GM18498 (cell line): ENCODE results near the gene ZNRF2.
"Not testable (repeated sequence)": the region's sequence is repeated elsewhere in the genome, so short reads cannot be mapped to it uniquely, and the experiment has no call there.

Source experiments
- ATAC-seq: cut with Tn5 transposase; IDR thresholded peaks from one replicate; pipeline ENCODE4 v1.9.1; 2021; ENCODE audit warnings: mild to moderate bottlenecking, moderate library complexity; ENCODE audit not compliant: unreplicated experiment

ZNRF2 gene

DNA sequence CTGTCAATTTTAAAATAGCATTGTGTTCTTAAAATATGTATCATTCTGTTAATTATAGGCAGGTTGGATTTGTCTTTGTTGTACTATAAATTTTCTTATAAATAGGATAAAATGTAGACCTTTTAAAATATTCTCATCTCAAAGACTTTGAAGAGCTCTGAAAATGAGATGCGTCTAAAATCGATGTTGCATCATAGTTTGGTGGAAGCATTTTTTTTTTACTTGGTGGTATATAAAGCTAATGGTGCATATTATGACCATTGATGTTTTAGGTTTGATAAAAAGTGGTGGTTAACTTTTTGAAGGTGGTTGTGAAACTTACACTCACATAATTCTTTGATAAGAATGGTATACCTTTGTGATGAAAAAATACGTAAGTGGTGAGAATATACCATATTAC lies 69.1 kb downstream of the ZNRF2 start:
- no peak for ATAC-seq

DNA sequence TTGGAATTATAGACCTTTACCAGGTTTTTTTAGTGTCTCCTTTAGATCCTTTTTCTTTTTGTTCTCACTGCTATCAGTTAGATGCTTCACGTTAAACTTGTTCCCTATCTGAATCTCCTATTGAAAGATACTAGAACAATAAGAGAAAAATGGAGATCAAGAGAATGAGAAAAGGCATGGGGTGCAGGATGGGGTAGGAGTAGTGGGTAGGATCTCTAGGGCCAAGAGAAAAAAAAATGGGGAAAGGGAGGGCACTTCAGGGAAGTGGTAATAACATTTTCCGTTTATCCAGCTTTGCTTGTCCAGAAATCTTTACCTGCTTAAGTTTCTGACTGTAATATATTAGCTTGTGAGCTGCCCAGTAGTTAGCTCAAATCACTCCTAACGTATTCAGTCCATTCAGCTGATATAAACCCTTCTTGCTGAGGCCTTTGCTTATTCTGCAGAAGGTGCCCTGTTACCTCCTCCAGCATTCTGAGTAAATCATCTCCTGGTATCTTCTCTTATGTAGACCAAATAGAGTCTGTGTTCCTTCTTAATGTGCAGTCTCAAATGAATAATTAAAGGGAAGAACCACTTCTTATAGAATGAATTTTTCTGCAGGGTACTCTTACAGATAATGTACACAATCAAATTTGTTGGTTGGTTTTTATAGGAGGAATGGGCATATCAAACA lies 69.7 kb downstream of the ZNRF2 start:
- no peak for ATAC-seq

- ATAC-seq, result no peak
These were observed 70.4 kb downstream of the ZNRF2 start for GRCh38 chr7:30354791-30355190.

GRCh38 chr7:30359957-30360356 lies 75.6 kb downstream of the ZNRF2 start:
- no peak for ATAC-seq

DNA sequence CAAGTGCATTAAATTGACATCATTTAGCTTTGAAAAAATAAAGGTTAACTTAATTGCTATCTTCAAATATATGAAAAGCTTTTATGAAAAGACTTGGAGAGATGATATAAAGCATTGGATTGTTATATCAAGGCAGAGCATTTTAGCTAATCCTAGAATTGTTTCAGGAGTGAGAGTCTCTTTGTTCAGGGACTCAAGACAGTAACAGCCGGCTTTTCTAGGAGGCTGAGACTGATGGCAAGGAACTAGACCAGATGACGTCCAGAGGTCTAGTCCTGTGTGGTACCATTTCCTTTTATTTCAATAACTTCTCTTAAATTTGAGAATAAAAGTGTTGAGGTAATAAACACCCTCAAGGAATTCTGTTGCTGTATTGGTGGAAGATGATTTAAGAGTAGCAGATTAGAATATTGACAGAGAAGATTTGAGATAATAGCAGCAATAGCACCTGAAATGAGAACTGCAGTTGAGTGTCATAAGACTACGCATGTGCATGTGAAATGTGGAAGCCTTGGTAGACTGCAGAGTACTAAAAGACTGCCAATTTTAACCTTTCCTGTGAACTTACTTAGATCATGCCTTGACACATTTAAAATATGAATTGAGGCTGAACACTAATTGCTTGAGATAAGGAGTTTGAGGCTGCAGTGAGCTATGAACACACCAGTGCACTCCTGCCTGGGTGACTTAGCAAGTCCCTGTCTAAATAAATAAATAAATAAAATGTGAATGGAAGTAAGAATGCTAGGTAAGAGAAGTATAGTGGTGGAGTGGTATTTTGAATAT lies 79.6 kb downstream of the ZNRF2 start:
- no peak for ATAC-seq

- ATAC-seq, result no peak
These were observed 80.4 kb downstream of the ZNRF2 start for GRCh38 chr7:30364773-30365172.

DNA sequence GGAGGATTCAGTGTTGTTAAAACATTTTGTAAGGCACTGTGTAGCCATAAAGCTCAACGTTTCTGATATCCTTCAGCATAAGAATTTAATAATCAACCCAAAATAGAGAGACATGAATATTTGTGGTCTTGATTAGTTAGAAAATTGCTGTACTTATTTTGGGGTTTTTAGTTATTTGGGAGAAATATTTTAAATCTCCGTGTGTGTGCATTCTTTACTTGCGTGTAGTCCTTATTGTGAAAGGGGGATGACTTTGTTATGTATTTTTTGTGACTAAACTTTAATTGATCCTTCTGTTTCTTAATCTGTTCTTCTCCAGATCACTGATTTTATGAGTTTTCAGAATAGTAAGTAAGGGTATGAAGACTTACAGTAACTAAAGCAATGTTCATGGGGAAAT lies 81.2 kb downstream of the ZNRF2 start:
- no peak for ATAC-seq

GRCh38 chr7:30366606-30367005 lies 82.2 kb downstream of the ZNRF2 start:
- no peak for ATAC-seq

DNA sequence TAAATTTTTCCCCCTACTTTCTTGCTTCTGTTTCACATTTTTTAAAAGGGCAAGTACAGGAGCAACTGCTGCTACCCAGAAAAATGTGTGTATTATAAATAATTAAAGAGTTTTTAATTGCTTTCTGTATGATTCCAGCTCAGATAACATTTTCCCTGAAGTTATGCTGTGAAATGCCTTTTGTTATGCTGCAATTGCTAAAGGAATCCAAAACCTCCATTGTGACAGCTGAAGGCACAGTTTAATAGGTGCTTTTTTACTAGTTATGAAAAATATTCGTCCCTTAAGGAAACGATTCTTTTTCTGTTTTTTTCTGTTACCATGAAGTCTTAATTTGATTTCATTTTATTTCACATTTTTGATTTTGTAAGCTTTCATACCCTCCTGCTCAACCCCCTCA lies 83.2 kb downstream of the ZNRF2 start:
- no peak for ATAC-seq

GRCh38 chr7:30369879-30370278 lies 85.5 kb downstream of the ZNRF2 start:
- no peak for ATAC-seq

DNA sequence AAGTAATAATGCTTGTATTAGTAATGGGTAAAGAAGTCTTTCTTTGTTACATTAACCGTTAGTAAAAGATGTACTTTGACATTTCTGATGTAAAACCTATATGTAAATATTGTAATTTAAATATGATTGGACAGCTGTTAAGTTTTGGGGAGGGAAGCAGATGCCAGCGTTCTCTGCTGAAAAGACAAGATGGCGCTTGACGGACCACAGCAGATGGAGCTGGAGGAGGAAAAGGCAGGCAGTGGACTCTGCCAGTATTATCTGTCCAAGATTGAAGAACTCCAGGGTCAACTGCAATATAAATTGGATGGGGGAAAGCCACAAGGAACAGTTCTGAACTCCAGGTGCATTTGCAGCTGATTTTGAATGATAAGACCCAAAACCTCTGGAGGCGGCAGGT lies 86.9 kb downstream of the ZNRF2 start:
- ATAC-seq, result no peak

DNA sequence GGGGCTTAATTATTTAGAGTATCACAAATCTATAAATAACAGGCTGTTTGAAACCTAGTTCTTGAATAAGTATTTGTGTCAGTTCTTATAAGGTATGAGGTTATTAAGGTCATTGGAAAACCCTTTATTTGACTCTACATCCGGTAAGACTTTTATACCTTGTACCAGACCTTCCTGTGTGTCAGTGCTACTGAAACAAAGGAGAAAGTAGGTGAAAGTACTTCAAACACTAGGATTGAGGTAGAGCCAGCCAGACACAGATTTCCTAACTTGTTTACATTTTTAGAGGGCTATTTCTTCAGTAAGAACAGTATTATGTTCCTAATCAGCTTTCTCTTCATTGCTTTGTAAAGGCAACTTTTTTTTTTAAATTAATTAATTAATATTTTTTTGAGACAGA lies 93.9 kb downstream of the ZNRF2 start:
- no peak for ATAC-seq

- no peak for ATAC-seq
These were observed 94.7 kb downstream of the ZNRF2 start for GRCh38 chr7:30379131-30379530.

DNA sequence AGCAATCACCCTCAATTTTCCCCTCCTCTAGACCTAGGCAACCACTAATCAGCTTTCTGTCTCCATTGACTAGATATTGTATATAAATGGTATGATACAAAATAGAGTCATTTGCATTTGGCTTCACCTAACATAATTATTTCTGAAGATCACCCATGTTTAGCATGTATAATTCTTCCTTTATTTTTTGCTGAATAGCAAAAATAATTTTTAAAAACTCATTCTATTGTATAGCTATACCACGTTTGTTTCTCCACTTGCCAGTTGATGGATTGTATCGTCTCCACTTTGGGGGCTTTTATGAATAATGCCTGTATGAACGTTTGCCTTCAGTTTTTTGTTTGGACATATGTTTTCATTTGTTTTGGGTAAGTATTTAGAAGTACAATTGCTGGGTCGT lies 95.3 kb downstream of the ZNRF2 start:
- ATAC-seq, result no peak

DNA sequence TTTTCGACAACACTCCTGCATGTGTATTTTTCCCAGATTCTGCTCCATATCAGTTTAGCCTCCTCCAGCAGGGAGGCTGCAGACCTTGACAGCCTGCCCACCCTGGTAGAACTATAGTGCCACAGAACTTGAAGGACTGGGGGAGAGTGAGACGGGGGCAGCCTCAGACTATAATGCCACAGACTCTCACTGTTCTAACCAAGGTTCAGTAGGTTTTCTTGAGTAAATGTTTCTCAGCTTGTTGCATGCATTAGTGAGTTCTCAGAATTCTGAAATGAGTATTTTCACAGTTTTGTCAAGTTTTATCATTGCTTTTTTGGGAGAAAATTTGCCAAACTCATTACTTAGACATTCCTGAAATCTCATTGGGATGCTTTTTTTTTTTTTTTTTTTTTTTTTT lies 95.9 kb downstream of the ZNRF2 start:
- no peak for ATAC-seq

- not testable (repeated sequence) for ATAC-seq
These were observed 96.4 kb downstream of the ZNRF2 start for GRCh38 chr7:30380824-30381223.

DNA sequence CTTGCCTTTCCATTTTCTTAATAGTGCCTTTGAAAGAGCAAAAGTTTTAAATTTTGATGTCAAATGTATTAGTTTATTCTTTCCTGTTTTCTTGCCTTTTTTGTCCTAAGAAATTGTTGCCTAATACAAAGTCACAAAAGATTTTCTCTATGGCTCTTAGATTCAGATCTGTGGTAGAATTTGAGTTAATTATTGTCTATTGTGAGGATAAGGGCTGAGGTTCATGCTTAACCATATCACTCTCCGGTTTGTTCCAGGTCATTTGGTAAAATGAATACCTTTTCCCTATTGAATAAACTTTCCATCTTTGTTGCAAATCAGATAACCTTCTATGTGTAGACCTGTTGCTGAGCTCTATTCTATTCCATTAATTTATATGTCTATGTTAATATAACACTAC lies 98.2 kb downstream of the ZNRF2 start:
- ATAC-seq, result no peak

DNA sequence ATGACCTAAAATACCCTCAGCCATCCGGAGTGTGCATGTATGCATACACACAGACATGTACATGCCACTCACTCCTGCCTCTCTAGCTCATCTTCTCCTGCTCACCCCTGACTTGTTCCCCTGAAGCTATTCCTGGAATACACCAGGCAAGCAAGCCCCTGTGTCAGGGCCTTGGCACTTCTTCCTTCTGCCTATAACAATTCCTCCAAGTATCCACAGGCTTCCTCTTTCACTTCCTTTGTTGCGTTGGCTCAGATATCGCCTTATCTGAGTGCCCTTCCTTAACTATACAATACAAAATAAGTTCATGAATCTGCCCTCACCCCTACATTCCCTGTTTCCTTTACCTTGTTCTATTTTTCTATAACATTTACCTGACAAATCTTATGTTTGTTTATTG lies 105.4 kb downstream of the ZNRF2 start:
- no peak for ATAC-seq

- no peak for ATAC-seq
These were observed 106.6 kb downstream of the ZNRF2 start for GRCh38 chr7:30390736-30391636.

DNA sequence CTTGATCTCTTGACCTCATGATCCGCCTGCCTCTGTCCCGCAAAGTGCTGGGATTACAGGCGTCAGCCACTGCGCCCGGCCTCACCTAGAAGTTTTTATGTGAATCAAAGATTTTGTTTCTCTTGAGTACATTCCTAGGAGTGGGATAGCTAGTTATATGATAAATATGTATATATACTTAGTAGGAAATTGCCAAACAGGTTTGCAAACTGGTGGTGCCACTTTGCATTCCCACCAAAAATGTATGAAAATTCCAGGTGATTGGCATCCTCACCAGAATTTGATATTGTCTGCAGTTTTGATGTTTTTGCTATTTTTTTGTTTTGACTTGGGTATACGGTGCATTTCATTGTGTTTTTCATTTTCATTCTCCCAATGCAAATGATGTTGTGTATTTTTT lies 107.4 kb downstream of the ZNRF2 start:
- ATAC-seq, result no peak

DNA sequence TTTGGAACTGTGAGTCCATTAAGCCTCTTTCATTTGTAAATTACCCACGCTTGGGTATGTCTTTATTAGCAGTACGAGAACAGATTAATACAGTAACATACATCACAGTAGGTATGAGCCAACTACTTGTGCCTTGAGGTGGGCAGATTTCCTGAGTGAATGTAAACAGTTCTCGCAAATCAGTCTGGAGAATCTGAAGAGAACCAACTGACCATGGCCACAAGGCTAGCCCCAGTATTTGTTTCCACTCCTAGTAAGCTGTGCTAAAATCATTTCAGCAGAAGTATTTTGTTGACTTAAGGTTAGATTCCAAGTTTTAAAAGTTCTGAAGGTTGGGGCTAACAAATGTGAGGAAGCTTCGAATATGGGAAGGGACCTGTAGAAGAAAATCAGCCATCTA lies 111.3 kb downstream of the ZNRF2 start:
- no peak for ATAC-seq

DNA sequence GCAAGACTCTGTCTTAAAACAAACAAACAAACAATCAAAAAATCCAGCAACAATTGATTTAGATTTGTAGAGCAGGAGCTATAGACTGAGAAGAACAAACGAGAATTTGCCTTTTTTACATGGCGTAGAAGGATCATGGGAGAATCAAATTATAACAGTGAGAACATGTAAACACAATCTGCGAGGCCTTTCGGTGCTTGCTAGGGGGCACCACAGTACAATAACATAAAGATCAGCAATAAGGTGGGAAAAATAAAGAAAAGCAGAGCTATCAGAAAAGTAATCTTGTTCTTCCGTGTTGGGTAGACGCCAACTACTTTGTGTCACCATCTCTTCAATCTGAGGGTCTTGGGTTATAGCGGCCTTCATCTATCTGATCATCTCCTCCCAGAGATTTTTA lies 112.0 kb downstream of the ZNRF2 start:
- ATAC-seq, result no peak
